Duodenal mucosa (tissue), 2 donors: Measurements from ENCODE around the gene EHD2.
"Not testable (repeated sequence)": the region's sequence is repeated elsewhere in the genome, so short reads cannot be mapped to it uniquely, and the experiment has no call there.

Experiments used
- H3K27ac ChIP-seq: one replicate; pipeline ENCODE4 v1.7.0; 2013; ENCODE audit warnings: low read depth, low read length
- H3K27me3 ChIP-seq, 2 donors: one replicate each; pipeline ENCODE4 v1.7.0; 2013; ENCODE audit warnings: low read length in 2 of 2, control low read depth in 1 of 2; ENCODE audit not compliant: insufficient read depth in 2 of 2, control insufficient read depth in 1 of 2
- H3K36me3 ChIP-seq, 2 donors: one replicate each; pipeline ENCODE4 v1.7.0; 2013; ENCODE audit warnings: low read length in 2 of 2, control low read depth in 1 of 2; ENCODE audit not compliant: insufficient read depth in 2 of 2, control insufficient read depth in 1 of 2
- H3K4me1 ChIP-seq, 2 donors: one replicate each; pipeline ENCODE4 v1.7.0; 2013; ENCODE audit warnings: low read length in 2 of 2, control low read depth in 1 of 2; ENCODE audit not compliant: insufficient read depth in 2 of 2, control insufficient read depth in 1 of 2
- H3K4me3 ChIP-seq, 2 donors: one replicate each; pipeline ENCODE4 v1.7.0; 2013; ENCODE audit warnings: low read length in 2 of 2, low read depth in 1 of 2
- H3K9ac ChIP-seq, 2 donors: one replicate each; pipeline ENCODE4 v1.7.0; 2013; ENCODE audit warnings: low read length in 2 of 2, low read depth in 1 of 2
- H3K9me3 ChIP-seq, 2 donors: one replicate each; pipeline ENCODE4 v1.7.0; 2013; ENCODE audit warnings: low read length in 2 of 2, control low read depth in 1 of 2; ENCODE audit not compliant: control insufficient read depth in 1 of 2

Gene EHD2

GRCh38 chr19:47711652-47712242 lies 1.5 kb upstream of the EHD2 start:
- Histone ChIP-seq H3K27me3 (peaks cover 0 to 9% of the 10 kb centered on the region in 2 donors), H3K9me3 (no peaks in the 10 kb centered on the region), H3K4me1 (peaks cover 0 to 2% of the 10 kb centered on the region in 2 donors), H3K27ac (no peak overlapping the region), H3K4me3 (no peak overlapping the region), H3K36me3 (no peaks in the 10 kb centered on the region), H3K9ac (no peak overlapping the region)

DNA sequence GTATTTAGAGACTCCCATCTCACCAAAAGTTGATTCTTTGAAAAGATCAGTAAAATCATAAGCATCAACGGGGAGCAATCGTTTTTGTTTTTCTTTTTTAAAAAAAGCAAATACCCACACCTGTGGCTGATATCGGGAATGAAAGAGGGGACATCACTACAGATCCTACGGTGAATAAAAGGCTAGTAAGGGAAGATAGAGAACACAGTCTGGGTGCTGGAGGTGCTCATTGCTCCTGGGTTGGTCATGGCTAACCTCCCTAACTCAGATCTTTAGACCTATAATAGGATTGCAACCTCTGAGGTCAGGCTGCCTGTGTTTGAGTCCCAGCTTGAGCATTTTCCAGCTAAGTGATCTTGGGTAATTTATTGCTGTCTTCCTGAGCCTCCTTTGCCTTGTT lies 1.1 kb downstream of the EHD2 start:
- peaks cover 0 to 9% of the 10 kb centered on the region in 2 donors for H3K27me3 ChIP-seq
- H3K9ac ChIP-seq: peak overlapping the region in 1 of 2 donors; percentile 33
- H3K9me3 ChIP-seq: no peaks in the 10 kb centered on the region
- no peaks in the 10 kb centered on the region for H3K36me3 ChIP-seq
- H3K4me1 ChIP-seq: peaks cover 0 to 6% of the 10 kb centered on the region in 2 donors
- H3K27ac ChIP-seq: no peak overlapping the region
- peak overlapping the region; percentile 57 to 67 for H3K4me3 ChIP-seq

DNA sequence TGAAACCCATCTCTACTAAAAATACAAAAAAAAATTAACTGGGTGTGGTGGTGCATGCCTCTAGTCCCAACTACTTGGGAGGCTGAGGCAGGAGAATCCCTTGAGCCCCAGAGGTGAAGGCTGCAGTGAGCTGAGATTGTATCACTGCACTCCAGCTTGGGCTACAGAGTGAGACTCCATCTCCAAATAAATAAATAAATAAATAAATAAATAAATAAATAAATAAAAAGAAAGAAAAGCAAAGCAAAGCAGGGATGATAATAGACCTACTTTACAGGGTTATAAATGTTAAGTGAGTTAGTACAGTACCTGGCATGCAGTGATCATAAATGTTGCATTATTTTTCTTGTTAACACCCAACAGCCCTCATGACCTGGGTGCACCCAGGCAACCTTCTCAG lies 1.6 kb downstream of the EHD2 start:
- H3K9ac ChIP-seq, H3K36me3 ChIP-seq, H3K9me3 ChIP-seq, H3K4me1 ChIP-seq, H3K27me3 ChIP-seq, H3K27ac ChIP-seq: not testable (repeated sequence)
- peak overlapping the region in 1 of 2 donors; percentile 29 for H3K4me3 ChIP-seq

GRCh38 chr19:47716270-47716937 lies 3.2 kb downstream of the EHD2 start:
- Histone ChIP-seq H3K36me3 (no peaks in the 10 kb centered on the region), H3K4me1 (peaks cover 0 to 11% of the 10 kb centered on the region in 2 donors), H3K27me3 (peaks cover 0 to 9% of the 10 kb centered on the region in 2 donors), H3K4me3 (peak overlapping the region in 1 of 2 donors; percentile 21), H3K9me3 (no peaks in the 10 kb centered on the region), H3K9ac (no peak overlapping the region), H3K27ac (no peak overlapping the region)

GRCh38 chr19:47718415-47719046 lies 5.3 kb downstream of the EHD2 start:
- Histone ChIP-seq H3K4me1 (peaks cover 0 to 16% of the 10 kb centered on the region in 2 donors), H3K27ac (peak overlapping the region; percentile 66)
- not testable (repeated sequence) for H3K9me3 ChIP-seq, H3K4me3 ChIP-seq, H3K36me3 ChIP-seq, H3K27me3 ChIP-seq, H3K9ac ChIP-seq

DNA sequence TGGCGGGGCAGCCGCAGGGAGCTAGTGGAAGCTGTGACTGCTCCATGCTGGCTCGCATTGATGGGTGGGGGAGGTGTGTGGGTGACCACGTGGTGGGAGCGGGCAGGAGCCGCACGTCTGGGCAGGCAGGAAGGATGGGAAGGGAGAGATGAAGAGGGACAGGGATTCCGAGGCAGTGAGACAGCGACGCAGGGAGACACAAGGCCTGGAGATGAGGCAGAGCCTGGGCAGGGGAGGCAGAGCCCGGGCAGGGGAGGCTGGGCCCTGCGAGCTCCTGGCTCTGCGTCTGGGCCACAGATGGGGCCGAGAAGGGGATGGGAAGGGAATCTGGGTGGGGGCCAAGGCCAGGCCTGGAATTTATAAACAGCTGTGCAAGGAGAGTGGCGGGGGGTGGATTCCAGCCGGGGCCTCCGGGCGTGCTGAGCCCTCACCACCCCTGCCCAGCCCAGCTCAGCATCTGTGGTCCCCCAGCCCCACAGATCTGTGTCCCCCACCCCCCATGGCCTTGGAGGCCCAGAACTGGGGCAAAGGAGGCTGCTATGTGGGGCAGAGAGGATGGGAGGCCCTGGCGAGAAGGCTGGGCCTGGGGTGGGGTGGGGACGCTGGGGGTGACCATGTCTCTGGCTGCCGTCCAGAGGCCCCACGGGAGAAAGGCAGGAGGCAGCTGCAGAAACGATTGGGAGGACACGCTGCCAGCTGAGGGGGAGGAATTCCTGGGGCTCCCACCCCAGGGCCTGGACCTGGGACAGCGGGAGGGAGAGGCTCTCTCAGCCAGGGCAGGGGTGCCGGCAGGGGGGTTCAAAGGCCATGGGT lies 6.0 kb downstream of the EHD2 start:
- Histone ChIP-seq H3K4me3 (no peak overlapping the region), H3K27ac (peak overlapping the region; percentile 66), H3K9me3 (no peaks in the 10 kb centered on the region), H3K36me3 (no peaks in the 10 kb centered on the region), H3K27me3 (peaks cover 0 to 4% of the 10 kb centered on the region in 2 donors), H3K4me1 (peaks cover 0 to 16% of the 10 kb centered on the region in 2 donors), H3K9ac (no peak overlapping the region)

DNA sequence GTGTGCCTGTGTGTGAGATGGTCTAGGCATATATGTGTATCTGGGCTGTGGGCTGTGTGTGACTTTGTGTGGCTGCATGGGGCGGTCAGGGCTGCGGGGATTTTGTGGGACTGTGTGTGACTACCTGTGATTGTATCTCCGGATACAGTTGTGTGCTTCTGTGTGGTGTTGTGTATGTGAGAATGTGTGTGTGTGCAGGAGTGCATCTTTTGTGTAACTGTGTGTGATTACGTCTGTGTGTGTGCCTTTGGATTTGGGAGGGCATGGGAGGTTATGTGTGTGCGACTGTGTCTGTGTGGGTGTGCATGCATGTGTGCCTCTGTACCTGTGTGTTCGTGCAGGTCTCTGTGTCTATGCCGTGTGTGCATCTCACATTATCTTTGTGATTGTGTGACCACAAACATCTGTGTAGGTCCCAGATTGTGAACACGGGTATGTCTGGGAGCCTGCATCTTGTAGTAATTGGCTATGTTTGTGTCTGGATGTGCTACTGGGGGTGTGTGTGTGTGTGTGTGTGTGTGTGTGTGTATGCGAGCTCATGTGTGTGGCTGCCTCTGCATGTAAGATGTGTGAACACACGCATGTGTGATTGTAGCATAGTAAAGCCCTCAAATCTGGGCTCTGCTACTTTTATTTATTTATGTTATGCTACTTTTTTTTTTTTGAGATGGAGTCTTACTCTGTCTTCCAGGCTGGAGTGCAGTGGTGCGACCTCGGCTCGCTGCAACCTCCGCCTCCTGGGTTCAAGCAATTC lies 7.6 kb downstream of the EHD2 start:
- Histone ChIP-seq H3K4me1 (peaks cover 0 to 16% of the 10 kb centered on the region in 2 donors), H3K27ac (no peak overlapping the region), H3K9ac (no peak overlapping the region)

DNA sequence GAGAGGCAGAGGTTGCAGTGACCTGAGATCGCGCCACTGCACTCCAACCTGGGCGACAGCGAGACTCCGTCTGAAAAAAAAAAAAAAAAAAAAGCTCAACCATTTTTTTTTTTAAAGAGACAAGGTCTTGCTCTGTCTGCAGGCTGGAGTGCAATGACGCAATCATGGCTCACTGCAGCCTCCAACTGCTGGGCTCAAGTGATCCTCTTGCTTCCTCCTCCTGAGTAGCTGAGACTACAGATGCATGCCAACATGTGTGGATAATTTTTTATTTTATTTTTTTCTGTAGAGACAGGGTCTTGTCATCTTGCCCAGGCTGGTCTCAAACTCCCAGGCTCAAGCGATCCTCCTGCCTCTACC lies 10.3 kb downstream of the EHD2 start:
- Histone ChIP-seq H3K36me3 (no peaks in the 10 kb centered on the region), H3K27ac (no peak overlapping the region), H3K9ac (no peak overlapping the region), H3K27me3 (peaks cover 3 to 4% of the 10 kb centered on the region in 2 donors), H3K4me3 (no peak overlapping the region), H3K4me1 (peaks cover 0 to 9% of the 10 kb centered on the region in 2 donors), H3K9me3 (no peaks in the 10 kb centered on the region)

More for the DNA sequence above, 7.6 kb downstream of the EHD2 start:
- Histone ChIP-seq H3K27me3 (peaks cover 0 to 4% of the 10 kb centered on the region in 2 donors), H3K4me3 (no peak overlapping the region), H3K9me3 (no peaks in the 10 kb centered on the region), H3K36me3 (no peaks in the 10 kb centered on the region)

GRCh38 chr19:47725759-47726401 lies 12.7 kb downstream of the EHD2 start:
- peaks cover 0 to 15% of the 10 kb centered on the region in 2 donors for H3K4me1 ChIP-seq

More at GRCh38 chr19:47725759-47726401, 12.7 kb downstream of the EHD2 start:
- Histone ChIP-seq H3K27me3 (peaks cover 10 to 19% of the 10 kb centered on the region in 2 donors), H3K9me3 (no peaks in the 10 kb centered on the region), H3K9ac (no peak overlapping the region), H3K36me3 (no peaks in the 10 kb centered on the region), H3K27ac (no peak overlapping the region), H3K4me3 (no peak overlapping the region)
